ENCODE measurements around the gene SLC38A10. TPM values are rescaled to one million over a fixed set of nuclear protein-coding genes. Genes with fewer than 3 reads are reported as not detected.

The SLC38A10 gene
- total and polyA plus RNA-seq, 8 donors, result 72.8 to 190 (median 96.9) TPM

DNA sequence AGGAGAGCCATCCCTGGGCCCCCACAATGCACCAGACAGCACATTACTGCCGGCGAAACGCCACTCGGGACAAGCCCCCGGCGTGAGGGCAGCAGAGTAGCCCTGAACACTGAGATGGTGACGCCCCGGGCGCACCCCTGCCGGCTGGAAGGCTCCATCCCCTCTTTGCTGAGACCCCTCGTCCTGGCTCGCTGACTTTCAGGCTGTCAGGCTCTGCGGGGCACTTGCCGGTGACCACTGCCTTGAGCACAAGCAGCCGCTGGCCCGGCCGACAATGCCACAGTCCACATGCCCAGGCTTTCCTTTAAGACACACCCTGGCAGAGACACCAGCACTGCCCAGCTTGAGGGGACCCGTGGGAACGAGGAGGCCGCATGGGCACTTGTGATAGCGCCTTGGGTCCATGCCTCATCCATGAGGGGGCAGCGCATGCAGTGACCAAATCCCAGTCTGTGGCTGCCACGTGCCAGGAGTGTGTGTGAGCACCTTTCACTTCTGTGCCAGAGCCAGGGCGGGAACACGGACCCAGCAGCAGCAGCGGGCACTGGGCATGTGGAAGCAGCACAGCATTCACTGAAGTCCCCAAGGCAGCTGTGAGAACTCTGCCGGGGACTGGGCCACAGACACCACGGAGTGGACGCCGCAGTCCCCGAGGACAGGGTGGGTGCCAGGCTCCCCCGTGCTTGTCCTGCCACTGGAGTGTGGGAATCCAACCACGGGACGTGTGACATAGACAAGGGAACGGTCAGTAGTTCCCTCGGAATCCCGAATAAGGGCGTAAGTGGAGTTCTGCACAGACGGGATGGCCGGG, 31.5 kb downstream of the SLC38A10 start:
- TF ChIP-seq, protein P1, sequence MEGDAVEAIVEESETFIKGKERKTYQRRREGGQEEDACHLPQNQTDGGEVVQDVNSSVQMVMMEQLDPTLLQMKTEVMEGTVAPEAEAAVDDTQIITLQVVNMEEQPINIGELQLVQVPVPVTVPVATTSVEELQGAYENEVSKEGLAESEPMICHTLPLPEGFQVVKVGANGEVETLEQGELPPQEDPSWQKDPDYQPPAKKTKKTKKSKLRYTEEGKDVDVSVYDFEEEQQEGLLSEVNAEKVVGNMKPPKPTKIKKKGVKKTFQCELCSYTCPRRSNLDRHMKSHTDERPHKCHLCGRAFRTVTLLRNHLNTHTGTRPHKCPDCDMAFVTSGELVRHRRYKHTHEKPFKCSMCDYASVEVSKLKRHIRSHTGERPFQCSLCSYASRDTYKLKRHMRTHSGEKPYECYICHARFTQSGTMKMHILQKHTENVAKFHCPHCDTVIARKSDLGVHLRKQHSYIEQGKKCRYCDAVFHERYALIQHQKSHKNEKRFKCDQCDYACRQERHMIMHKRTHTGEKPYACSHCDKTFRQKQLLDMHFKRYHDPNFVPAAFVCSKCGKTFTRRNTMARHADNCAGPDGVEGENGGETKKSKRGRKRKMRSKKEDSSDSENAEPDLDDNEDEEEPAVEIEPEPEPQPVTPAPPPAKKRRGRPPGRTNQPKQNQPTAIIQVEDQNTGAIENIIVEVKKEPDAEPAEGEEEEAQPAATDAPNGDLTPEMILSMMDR (IDR thresholded peaks at IDR 0.05), result no peak
- Histone ChIP-seq H3K4me3 (no peak overlapping the region), H3K27me3 (no peaks in the 10 kb centered on the region), H3K36me3 (peaks cover 0 to 82% (median 53%) of the 10 kb centered on the region in 3 donors), H3K9me3 (no peaks in the 10 kb centered on the region), H3K4me1 (no peaks in the 10 kb centered on the region), H3K27ac (no peak overlapping the region)
- FAIRE-seq (no peak), DNase-seq (peak in 1 of 6 donors; percentile 63), ATAC-seq (no peak)
- WGBS, 2 donors, result 89% methylated on average over 40 of the region's 40 CpGs
- intact Hi-C loops (cut with DNase I), result no loop called here

DNA sequence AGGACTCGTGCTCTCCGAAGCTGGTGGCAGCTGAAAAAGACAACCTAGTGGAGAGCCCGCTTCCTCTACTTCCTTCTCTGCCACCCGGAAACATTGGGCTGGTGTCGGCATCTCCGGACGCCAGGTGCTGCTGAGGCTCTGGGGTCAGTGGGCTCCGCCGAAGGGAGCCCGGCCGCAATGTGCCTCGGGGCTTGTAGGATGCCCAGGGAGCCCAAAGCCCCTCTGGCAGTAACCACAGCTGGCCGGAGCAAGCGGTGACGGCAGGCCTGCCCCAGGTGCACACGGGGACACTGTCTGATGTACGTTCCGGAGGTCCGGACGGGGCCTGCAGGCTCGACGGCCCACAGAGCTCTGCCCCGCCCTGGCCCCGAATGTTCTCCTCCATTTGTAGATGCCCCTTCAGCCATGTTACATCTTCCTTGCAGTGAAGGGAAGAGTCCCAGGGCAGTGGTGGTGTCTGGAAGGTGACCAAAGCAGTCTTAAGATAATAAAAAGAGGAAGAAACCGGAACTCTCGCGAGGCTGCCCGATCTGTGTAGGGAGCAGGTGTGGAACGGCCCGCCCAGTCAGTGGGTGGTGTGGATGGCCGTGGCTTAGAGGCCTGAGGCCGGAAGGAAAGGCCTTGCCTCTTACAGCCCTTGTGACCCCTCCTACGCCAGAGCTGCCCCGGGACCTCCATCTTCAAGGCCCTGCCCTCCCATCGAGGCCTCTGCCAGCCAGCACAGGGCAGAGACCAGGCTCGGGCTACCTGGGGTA, 33.3 kb downstream of the SLC38A10 start:
- Histone ChIP-seq H3K4me3 (no peak overlapping the region), H3K9me3 (no peaks in the 10 kb centered on the region), H3K27ac (no peak overlapping the region), H3K4me1 (no peaks in the 10 kb centered on the region), H3K36me3 (peaks cover 0 to 81% (median 53%) of the 10 kb centered on the region in 3 donors), H3K27me3 (no peaks in the 10 kb centered on the region)
- peak in 1 of 6 donors; percentile 64 for DNase-seq
- WGBS, 2 donors, result 91 to 93% methylated on average over 36 of the region's 36 CpGs
- TF ChIP-seq, protein P1 (IDR thresholded peaks at IDR 0.05), result no peak
- FAIRE-seq, result no peak
- intact Hi-C loops (cut with DNase I), result no loop called here
- ATAC-seq, result no peak

DNA sequence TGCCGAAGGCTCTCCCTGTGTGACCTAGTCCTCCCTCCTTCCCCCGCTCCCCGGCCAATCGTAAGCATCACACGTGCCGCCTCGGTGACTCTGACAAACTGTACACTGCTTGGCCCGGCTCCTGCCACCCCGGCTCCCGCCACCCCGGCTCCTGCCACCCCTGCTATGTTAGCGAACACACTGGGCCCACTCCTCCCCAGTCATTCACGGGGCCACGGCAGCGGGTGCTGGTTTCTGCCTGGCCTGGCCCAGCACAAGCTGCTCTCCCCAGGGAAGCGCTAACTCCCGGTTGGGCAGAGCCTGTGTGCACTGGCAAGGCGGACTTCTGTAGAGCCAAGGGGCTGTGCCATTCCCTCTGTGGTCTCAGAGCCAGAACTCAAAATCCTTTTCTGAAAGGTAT, 34.0 kb downstream of the SLC38A10 start:
- no peak for FAIRE-seq

DNA sequence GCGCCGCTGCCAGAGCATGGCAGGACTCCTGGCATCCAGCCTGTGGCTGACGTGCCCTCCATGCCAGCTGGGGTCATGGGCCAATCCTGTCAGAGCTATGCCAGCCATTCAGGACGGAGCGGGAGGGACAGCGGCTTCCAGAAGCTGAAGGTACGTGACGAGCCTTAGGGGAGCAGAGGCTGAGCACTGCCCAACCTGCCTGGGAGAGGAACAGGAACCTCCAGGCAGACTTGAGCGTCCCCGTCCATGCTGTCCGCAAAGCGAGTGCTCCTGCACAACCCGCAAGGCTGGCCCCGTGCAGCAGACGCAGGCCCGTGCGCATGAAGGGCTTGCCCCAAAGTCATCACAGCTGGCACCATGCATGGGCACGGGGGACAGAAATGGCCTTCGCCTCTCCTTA, 34.5 kb downstream of the SLC38A10 start:
- no peaks in the 10 kb centered on the region for H3K4me1 ChIP-seq
- DNase-seq, result peak in 2 of 6 donors; percentile 34 to 75
- H3K9me3 ChIP-seq, result no peaks in the 10 kb centered on the region
- H3K36me3 ChIP-seq, result peaks cover 0 to 71% (median 50%) of the 10 kb centered on the region in 3 donors
- H3K4me3 ChIP-seq, result no peak overlapping the region
- no peak for FAIRE-seq
- TF ChIP-seq, protein P1 (IDR thresholded peaks at IDR 0.05), result no peak
- WGBS, 2 donors, result 94 to 96% methylated on average over 16 to 19 of the region's 19 CpGs
- no peak overlapping the region for H3K27ac ChIP-seq
- peak in 1 of 4 donors; percentile 2 for ATAC-seq
- intact Hi-C loops (cut with DNase I), result no loop called here
- H3K27me3 ChIP-seq, result no peaks in the 10 kb centered on the region

More for the DNA sequence above, 34.0 kb downstream of the SLC38A10 start:
- no peak overlapping the region for H3K4me3 ChIP-seq
- no peak overlapping the region for H3K27ac ChIP-seq
- H3K4me1 ChIP-seq, result no peaks in the 10 kb centered on the region
- H3K9me3 ChIP-seq, result no peaks in the 10 kb centered on the region
- peaks cover 0 to 75% (median 53%) of the 10 kb centered on the region in 3 donors for H3K36me3 ChIP-seq
- TF ChIP-seq, protein P1 (IDR thresholded peaks at IDR 0.05), result no peak
- ATAC-seq (peak in 1 of 4 donors; percentile 2), DNase-seq (peak in 2 of 6 donors; percentile 23 to 58)
- H3K27me3 ChIP-seq, result no peaks in the 10 kb centered on the region
- intact Hi-C loops (cut with DNase I), result no loop called here
- WGBS, 2 donors, result 85 to 92% methylated on average over 18 of the region's 18 CpGs
